BLaER1 treated with 17β-estradiol and CSF1 and Interleukin-3, amounts not matched to agents 10 nM and 100 nM (cell line): ENCODE measurements around the gene VPS13D.
"Not testable (repeated sequence)": the region's sequence is repeated elsewhere in the genome, so short reads cannot be mapped to it uniquely, and the experiment has no call there.

Source experiments
- H3K27ac ChIP-seq, 11 experiments: shearing (Covaris generic); formaldehyde crosslinking; 2 replicates each; pipeline ENCODE4 v1.8.1; 2022
- H3K27me3 ChIP-seq, 11 experiments: shearing (Covaris generic); formaldehyde crosslinking; 2 replicates each; pipeline ENCODE4 v1.8.1; 2022
- H3K36me3 ChIP-seq, 11 experiments: shearing (Covaris generic); formaldehyde crosslinking; 2 replicates each; pipeline ENCODE4 v1.8.1; 2022
- H3K4me1 ChIP-seq, 10 experiments: shearing (Covaris generic); formaldehyde crosslinking; 2 replicates each; pipeline ENCODE4 v1.8.1; 2022
- H3K4me2 ChIP-seq, 11 experiments: shearing (Covaris generic); formaldehyde crosslinking; 2 replicates each; pipeline ENCODE4 v1.8.1; 2022
- H3K4me3 ChIP-seq, 10 experiments: shearing (Covaris generic); formaldehyde crosslinking; 2 replicates each; pipeline ENCODE4 v1.8.1; 2022
- H3K9ac ChIP-seq, 11 experiments: shearing (Covaris generic); formaldehyde crosslinking; 2 replicates each; pipeline ENCODE4 v1.8.1; 2022
- H3K9me3 ChIP-seq, 11 experiments: shearing (Covaris generic); formaldehyde crosslinking; replicated peaks in 1 of 11; 2 replicates each; pipeline ENCODE4 v1.8.1; 2022
- H4K20me1 ChIP-seq, 11 experiments: shearing (Covaris generic); formaldehyde crosslinking; 2 replicates each; pipeline ENCODE4 v1.8.1; 2022
- Cebpa-rat ChIP-seq, 11 experiments: shearing (Covaris generic); IDR thresholded peaks; 2 replicates each; pipeline ENCODE4 v1.8.1; 2022

Gene VPS13D

DNA sequence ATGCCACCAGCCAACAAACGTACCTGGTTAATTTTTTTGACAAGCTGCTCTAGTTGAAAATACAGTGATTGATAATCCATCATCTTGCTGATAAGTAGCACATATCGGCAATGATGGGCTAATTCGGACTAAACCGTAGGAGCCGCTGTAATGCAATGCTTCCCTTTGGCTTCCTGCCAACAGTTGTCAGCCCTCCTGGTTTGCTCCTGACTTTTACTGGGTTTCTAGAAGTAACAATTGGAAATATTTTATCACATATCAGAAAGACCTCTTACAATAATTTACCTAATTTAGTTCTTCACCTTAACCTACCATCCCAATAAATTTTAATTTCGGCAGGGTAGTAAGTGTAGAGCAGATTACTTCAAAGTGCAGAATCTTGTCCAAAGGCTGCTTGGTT, 239.7 kb downstream of the VPS13D start:
- Histone ChIP-seq H3K4me3 (no peak overlapping the region), H3K4me2 (peak overlapping the region in 4 of 11 experiments; percentile 12 to 93 (median 88); a peak in 4 of 22 replicates), H3K9me3 (peaks cover 0 to 11% (median 10%) of the 10 kb centered on the region in 11 experiments; a peak in 17 of 22 replicates), H3K36me3 (peaks cover 21 to 54% (median 33%) of the 10 kb centered on the region in 11 experiments; a peak in 21 of 22 replicates), H4K20me1 (no peaks in the 10 kb centered on the region), H3K27ac (no peak overlapping the region), H3K27me3 (no peaks in the 10 kb centered on the region), H3K9ac (no peak overlapping the region), H3K4me1 (peaks cover 29 to 66% (median 53%) of the 10 kb centered on the region in 10 experiments)
- no peak for TF ChIP-seq Cebpa-rat (IDR thresholded peaks at IDR 0.05)

GRCh38 chr1:12469990-12470389, 240.2 kb downstream of the VPS13D start:
- no peak overlapping the region for H3K9ac ChIP-seq
- H3K27me3 ChIP-seq = no peaks in the 10 kb centered on the region
- H3K9me3 ChIP-seq = peaks cover 0 to 16% (median 15%) of the 10 kb centered on the region in 11 experiments; a peak in 17 of 22 replicates
- no peaks in the 10 kb centered on the region for H4K20me1 ChIP-seq
- H3K4me2 ChIP-seq = peak overlapping the region in 6 of 11 experiments; percentile 9 to 95 (median 88); a peak in 7 of 22 replicates
- peaks cover 16 to 49% (median 31%) of the 10 kb centered on the region in 11 experiments; a peak in 20 of 22 replicates for H3K36me3 ChIP-seq
- peaks cover 34 to 71% (median 58%) of the 10 kb centered on the region in 10 experiments for H3K4me1 ChIP-seq
- H3K27ac ChIP-seq = no peak overlapping the region
- no peak for TF ChIP-seq Cebpa-rat (IDR thresholded peaks at IDR 0.05)
- no peak overlapping the region for H3K4me3 ChIP-seq

DNA sequence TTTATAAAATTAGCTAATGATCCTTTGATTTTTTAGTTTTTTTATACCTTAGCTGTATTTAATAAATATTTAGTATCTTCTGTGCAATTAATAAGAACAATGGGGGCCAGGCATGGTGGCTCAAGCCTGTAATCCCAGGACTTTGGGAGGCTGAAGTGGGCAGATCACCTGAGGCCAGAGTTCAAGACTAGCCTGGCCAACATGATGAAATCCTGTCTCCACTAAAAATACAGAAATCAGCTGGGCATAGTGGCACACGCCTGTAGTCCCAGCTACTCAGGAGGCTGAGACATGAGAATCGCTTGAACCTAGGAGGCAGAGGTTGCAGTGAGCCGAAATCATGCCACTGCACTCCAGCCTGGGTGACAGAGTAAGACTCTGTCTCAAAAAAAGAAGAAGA, 241.1 kb downstream of the VPS13D start:
- Histone ChIP-seq H3K4me2 (peak overlapping the region in 7 of 11 experiments; percentile 82 to 96 (median 88); a peak in 13 of 22 replicates), H3K9me3 (peaks cover 0 to 20% (median 17%) of the 10 kb centered on the region in 11 experiments; a peak in 17 of 22 replicates), H3K36me3 (peaks cover 7 to 40% (median 24%) of the 10 kb centered on the region in 11 experiments; a peak in 18 of 22 replicates), H3K4me1 (peaks cover 44 to 80% (median 67%) of the 10 kb centered on the region in 10 experiments), H3K27ac (peak overlapping the region in 4 of 11 experiments; percentile 39 to 87 (median 83); a peak in 3 of 22 replicates)
- H3K9ac ChIP-seq, H3K27me3 ChIP-seq, H4K20me1 ChIP-seq, H3K4me3 ChIP-seq: not testable (repeated sequence)

DNA sequence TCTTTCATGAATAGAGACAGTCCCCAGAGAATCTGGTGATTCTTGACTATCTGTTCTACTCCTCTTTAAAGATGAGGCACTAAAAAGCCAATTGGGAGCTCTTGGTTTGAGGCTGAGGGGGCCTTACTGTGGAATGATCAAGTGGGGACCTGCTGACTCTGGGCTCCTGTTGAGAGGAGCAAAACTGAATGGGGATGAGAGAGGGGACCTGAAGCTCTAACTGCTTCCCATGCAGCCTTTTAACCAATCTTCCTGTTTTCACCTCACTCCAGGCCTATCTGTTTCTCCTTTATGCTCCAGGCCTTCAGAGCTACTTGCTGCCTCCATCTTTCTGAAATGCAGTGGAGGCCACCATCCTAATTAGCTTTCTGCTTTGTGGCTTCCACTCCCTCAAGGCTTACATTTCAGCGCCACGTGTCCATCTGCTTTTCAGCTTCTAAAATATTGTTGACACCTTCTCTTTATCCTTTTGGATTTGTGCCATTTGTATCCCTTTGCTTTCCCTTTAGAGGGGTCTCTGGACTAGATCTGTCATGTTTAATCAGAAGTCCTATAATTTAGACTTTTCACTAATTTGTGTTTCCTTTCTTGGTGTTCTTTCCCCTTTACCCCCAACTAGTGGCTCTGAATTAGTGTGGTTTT, 242.4 kb downstream of the VPS13D start:
- TF ChIP-seq Cebpa-rat (IDR thresholded peaks at IDR 0.05) = no peak

DNA sequence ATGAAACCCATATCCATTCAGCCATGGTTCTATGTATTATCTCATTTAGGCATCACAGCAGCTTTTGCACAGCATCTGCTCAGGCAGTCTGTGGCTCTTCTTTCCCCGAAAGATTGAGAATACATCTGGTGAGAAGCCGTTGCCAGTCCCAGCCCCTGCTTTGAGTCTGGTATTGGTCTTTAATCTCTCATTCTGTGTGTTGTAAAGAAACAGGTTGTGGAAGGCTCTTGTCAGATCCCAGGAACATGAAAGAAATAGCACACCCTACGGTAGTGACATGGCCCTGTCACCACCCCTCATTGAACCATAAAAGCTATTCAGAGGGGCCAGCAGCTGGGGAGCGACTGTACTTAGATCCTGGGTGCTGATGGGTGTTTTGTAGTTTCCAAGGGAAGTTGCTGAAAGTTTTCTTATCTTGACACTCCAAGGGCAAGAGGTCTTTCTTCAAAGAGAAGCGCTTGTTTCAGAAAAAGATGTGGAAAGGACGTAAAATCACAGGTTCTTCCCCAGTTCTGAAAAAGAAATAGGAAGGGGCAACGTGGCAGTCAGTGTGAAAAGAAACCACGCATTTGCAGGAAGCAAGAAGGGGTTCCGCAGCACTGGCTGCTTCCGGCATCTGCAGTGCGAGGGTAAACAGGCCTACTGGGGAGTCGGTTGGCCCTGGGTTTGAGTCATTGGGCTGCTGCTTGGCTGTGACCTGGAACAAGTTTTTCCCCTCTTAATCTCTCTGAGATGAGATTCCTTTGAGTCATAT, 243.1 kb downstream of the VPS13D start:
- H3K27me3 ChIP-seq = no peaks in the 10 kb centered on the region; a peak in 1 of 22 replicates
- peak overlapping the region; percentile 25 to 74 (median 69); a peak in 21 of 22 replicates for H3K9ac ChIP-seq
- peaks cover 0 to 20% (median 17%) of the 10 kb centered on the region in 11 experiments; a peak in 17 of 22 replicates for H3K9me3 ChIP-seq
- TF ChIP-seq Cebpa-rat (IDR thresholded peaks at IDR 0.05) = no peak
- H3K36me3 ChIP-seq = peaks cover 0 to 24% (median 6%) of the 10 kb centered on the region in 11 experiments; a peak in 12 of 22 replicates
- H3K4me1 ChIP-seq = peaks cover 63 to 89% (median 81%) of the 10 kb centered on the region in 10 experiments
- H4K20me1 ChIP-seq = peaks cover 0 to 7% (median 0%) of the 10 kb centered on the region in 11 experiments; a peak in 4 of 22 replicates
- H3K27ac ChIP-seq = peak overlapping the region; percentile 39 to 87 (median 79); a peak in 20 of 22 replicates
- H3K4me3 ChIP-seq = peak overlapping the region in 6 of 10 experiments; percentile 8 to 34 (median 24); a peak in 10 of 20 replicates
- peak overlapping the region; percentile 63 to 96 (median 88) for H3K4me2 ChIP-seq

More for the DNA sequence above, 242.4 kb downstream of the VPS13D start:
- peak overlapping the region in 10 of 11 experiments; percentile 41 to 87 (median 80); a peak in 20 of 22 replicates for H3K27ac ChIP-seq
- H3K27me3 ChIP-seq = no peaks in the 10 kb centered on the region; a peak in 1 of 22 replicates
- peaks cover 56 to 89% (median 76%) of the 10 kb centered on the region in 10 experiments for H3K4me1 ChIP-seq
- peak overlapping the region in 5 of 10 experiments; percentile 5 to 33 (median 23); a peak in 5 of 20 replicates for H3K4me3 ChIP-seq
- H3K9me3 ChIP-seq = peaks cover 0 to 20% (median 17%) of the 10 kb centered on the region in 11 experiments; a peak in 17 of 22 replicates
- H4K20me1 ChIP-seq = no peaks in the 10 kb centered on the region; a peak in 1 of 22 replicates
- H3K36me3 ChIP-seq = peaks cover 0 to 26% (median 12%) of the 10 kb centered on the region in 11 experiments; a peak in 15 of 22 replicates
- H3K4me2 ChIP-seq = peak overlapping the region; percentile 63 to 96 (median 88)
- peak overlapping the region in 9 of 11 experiments; percentile 36 to 74 (median 69); a peak in 15 of 22 replicates for H3K9ac ChIP-seq

- Histone ChIP-seq H3K36me3 (peaks cover 0 to 17% (median 6%) of the 10 kb centered on the region in 11 experiments; a peak in 11 of 22 replicates), H3K27ac (peak overlapping the region in 10 of 11 experiments; percentile 39 to 87 (median 80); a peak in 20 of 22 replicates), H4K20me1 (peaks cover 0 to 15% (median 0%) of the 10 kb centered on the region in 11 experiments; a peak in 5 of 22 replicates), H3K27me3 (peaks cover 0 to 4% (median 0%) of the 10 kb centered on the region in 11 experiments; a peak in 3 of 22 replicates), H3K4me1 (peaks cover 71 to 97% (median 89%) of the 10 kb centered on the region in 10 experiments), H3K9me3 (peaks cover 0 to 20% (median 17%) of the 10 kb centered on the region in 11 experiments; a peak in 17 of 22 replicates), H3K9ac (peak overlapping the region; percentile 25 to 74 (median 69); a peak in 17 of 22 replicates), H3K4me3 (peak overlapping the region in 6 of 10 experiments; percentile 8 to 40 (median 25); a peak in 9 of 20 replicates), H3K4me2 (peak overlapping the region; percentile 63 to 96 (median 88))
- no peak for TF ChIP-seq Cebpa-rat (IDR thresholded peaks at IDR 0.05)
Measured at GRCh38 chr1:12473596-12474362, 243.9 kb downstream of the VPS13D start.

DNA sequence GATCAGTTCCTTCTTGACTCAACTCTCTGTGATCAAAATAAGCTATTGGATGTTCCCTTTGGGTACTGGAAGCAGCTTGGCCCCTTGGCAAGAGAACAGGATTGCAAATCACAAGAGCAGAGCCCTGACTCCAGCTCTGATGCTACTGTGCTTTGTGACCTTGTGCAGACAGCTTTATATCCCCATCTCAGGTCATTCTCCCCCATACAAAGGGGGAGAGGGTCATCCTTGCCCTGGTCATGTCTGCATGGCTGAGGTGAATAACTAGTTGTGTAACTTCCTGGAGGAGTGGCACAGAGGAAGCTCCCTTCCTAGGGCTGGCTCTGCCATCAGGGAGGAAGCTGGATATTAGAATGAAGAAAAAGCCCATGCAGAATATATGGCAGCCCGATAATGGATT, 245.3 kb downstream of the VPS13D start:
- Histone ChIP-seq H3K27ac (peak overlapping the region in 7 of 11 experiments; percentile 6 to 87 (median 31); a peak in 8 of 22 replicates), H3K9ac (no peak overlapping the region), H3K9me3 (peaks cover 0 to 20% (median 17%) of the 10 kb centered on the region in 11 experiments; a peak in 17 of 22 replicates), H3K4me2 (peak overlapping the region; percentile 78 to 96 (median 90)), H4K20me1 (peaks cover 0 to 27% (median 0%) of the 10 kb centered on the region in 11 experiments; a peak in 6 of 22 replicates), H3K36me3 (peaks cover 0 to 17% (median 5%) of the 10 kb centered on the region in 11 experiments; a peak in 10 of 22 replicates), H3K27me3 (peaks cover 0 to 6% (median 0%) of the 10 kb centered on the region in 11 experiments; a peak in 3 of 22 replicates), H3K4me3 (peak overlapping the region in 2 of 10 experiments; percentile 3 to 15; a peak in 1 of 20 replicates), H3K4me1 (peaks cover 84 to 100% (median 98%) of the 10 kb centered on the region in 10 experiments)
- no peak for TF ChIP-seq Cebpa-rat (IDR thresholded peaks at IDR 0.05)
